NCI-H1930 (cell line): ENCODE data around the gene CDH26.

ENCODE experiments used
- DNase-seq, 2 experiments: peaks; one replicate each; lab custom pipeline; 2025; lab: John Stamatoyannopoulos, UW

Gene CDH26

DNA sequence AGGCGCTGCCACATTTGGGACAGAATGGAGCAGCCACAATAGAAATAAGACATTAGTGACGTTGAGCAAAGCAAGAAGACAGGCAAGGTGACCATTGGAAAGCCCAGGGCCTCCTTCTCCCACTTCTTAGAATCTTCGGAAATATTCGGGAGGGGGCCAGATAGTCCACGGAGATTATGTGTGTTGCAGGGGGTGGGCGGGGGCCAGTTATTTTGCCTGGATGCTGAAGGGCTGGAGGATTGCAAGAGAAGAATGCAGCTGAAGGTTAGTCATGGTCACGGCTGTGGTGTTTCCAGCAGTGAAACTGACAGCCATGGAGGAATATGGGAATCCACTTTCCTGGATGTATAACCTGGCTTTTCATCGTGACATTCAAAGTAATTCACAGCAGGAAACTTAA is 88.6 kb downstream of the CDH26 start:
- DNase-seq: no peak

DNA sequence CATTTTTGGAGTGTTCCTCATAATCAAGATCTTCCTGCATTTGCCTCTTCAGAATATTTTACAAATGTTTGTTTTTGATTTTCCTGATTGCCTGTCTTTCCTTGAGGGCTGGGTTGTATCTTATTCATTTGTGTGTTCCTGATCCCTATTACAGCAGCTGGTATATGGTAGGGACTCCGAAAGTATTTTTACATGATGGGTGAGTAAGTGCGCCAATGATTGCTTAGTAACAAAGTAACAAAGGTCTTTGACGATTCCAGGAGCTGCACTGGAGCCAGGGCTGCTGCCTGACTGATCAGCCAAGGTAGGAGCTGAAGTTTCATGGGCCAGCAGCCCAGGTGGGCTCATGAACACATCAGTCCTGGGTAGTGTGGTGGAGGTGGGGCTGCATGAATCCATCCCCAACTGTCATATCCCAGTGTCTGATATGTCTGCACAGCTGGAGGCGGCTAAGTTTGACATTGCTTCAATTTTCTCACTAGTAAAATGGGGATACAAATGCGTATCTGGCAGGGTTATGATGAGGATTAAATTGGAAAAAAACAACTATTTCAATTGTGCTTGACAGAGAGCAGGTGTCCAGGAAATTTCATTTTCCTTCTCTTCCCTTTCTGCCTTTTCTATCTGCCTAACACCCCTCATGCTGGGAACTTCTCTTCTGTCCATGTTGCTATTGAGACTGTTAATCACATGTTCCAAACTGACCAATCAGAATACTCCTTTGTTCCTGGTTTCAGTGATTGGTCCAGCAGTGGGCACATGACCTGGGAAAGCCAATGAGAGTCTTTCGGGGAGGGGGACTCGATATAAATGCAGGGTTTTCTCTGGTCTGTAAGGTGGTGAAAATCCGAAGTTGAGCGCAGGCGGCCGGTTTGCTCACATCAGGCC is 90.7 kb downstream of the CDH26 start:
- no peak for DNase-seq

DNA sequence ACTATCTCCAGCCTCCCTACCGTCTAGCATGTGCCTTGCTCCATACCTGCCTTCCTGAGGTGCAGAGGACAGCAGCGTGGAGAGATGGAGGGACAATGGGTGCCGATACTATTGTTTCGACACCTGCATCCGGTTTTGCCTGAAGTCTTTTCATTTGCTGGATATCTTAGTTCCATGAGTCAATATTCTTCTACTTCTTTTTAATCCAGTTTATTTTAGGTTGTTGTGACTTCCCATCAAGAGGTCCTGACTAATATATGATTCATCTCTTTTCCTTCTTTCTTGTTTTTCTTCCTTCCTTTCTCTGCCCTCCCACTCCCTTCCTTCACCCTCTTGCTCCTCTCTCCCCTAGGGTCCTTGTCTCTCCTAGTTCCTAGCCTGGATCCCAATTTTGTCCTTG is 91.4 kb downstream of the CDH26 start:
- DNase-seq: no peak

DNA sequence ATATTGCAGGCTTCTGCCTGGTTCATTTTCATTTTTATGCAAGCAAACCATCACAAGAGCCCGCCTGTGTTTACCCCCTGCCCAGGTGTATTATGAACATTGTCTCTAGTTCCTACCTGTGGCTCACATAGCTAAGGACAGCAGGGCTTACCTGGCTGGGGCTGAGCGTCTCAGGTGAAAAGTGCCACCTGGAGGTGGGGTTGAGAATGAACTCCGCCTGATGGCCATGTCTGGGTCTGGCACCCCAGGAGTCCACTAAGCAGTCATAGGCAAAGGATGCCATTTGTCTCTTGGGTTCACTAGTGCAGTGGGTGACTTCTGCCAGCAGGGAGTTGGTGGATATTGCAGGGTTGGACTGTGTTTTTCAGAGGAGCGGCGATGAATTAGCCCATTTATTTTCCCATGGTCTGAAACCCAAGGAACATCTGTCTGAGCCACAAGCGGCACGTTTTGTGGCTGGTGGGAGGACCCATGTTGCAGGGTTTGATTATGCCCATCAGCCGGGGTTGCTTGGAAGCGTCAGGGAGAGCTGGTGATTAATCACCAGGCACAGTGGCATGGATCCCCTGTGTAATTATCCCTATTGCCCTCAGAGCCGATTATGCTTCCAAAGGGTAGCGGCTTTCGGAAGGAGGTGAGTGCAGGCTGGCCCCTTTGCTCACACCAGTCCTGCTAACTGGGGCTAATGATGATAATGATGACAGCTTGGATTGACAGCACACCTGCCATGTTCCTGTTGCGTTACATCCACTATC is 92.1 kb downstream of the CDH26 start:
- peak in 1 of 2 experiments; percentile 21 for DNase-seq

DNA sequence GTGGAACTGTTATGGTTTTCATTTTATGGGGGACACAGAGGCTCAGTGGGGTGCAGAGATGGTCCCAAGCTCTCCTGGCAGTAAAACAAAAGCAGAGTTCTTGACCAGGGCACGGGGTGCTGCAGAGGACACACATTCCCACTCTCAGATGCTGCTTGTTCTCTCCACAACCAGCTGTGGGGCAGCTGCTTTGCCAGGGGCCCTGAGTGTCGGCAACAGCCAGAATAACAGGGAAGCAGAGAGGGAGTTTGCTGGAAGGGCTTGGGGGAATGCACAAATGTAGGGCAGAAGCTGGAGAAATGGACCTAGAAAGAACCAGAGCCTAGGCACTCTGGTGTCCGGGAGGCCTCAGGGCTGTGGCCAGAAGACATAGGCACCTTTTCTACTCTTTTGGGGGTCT is 93.7 kb downstream of the CDH26 start:
- DNase-seq: no peak

DNA sequence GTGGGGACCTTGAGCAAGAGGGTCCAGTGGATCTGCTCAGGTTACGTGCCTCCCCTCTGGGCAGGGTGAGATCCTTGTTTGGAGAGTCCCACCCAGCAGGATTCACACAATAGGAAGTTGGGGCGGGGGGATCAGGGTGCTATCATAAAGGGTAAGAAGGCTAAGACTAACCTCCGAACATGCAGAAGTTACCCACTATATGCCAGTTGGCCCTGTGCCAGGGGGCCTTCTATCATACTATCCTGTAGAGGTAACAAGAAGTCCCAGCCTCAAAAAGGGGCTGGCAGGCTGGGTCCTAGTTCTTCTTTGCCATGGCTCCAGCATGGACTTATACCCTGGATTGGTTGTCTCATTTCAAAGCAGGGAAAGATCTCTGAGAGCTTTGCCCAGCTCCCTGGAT is 94.1 kb downstream of the CDH26 start:
- DNase-seq: no peak

DNA sequence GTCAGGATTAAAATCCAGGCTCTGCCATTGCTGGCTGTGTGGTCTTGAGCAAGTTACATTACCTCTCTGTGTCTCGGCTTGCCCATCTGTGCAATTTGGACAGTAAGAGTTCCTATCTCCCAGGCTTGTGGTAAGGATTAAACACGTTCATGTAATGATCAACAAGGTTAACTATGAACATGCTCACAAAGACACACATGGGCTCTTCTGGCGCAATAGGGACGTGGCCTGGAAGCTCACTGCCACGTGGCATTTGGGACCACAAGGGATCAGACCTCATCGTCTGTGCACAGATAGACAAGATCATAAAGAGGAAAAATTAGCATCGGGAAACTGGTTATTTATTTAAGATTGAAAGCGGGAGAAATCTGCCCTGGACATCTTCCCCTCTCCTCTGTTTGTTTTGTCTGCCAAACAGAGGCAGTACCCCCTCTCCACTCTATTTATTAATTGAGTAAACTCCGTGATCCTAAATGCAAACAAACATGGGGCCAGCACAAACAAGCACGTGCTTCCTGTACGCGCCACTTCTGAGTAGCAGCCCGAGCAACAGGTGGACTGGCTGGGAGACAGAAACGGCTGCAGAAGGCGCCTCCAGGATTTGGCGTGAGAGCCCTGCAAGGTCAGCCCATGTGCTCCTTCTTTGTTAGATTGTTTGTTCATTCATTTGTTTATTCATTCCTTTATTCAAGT is 95.0 kb downstream of the CDH26 start:
- DNase-seq: no peak

DNA sequence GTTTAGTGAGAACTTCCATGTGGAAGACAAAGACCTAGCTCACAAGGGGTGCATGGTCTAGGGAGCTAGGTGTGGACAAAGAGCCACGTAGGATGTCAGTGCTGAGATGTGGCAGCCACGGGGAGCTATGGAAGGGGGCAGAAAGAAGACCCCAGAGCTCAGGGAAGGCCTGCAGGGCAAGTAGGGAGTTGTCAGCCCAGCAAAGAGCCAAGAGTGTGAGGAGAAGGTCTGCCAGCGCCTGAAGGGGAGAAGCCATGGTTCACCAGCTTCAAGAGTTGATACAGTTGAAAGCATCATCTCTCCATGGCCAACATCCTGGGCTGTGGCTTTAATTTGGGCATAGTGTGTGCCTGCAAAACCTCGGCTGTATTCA is 95.6 kb downstream of the CDH26 start:
- no peak for DNase-seq

DNA sequence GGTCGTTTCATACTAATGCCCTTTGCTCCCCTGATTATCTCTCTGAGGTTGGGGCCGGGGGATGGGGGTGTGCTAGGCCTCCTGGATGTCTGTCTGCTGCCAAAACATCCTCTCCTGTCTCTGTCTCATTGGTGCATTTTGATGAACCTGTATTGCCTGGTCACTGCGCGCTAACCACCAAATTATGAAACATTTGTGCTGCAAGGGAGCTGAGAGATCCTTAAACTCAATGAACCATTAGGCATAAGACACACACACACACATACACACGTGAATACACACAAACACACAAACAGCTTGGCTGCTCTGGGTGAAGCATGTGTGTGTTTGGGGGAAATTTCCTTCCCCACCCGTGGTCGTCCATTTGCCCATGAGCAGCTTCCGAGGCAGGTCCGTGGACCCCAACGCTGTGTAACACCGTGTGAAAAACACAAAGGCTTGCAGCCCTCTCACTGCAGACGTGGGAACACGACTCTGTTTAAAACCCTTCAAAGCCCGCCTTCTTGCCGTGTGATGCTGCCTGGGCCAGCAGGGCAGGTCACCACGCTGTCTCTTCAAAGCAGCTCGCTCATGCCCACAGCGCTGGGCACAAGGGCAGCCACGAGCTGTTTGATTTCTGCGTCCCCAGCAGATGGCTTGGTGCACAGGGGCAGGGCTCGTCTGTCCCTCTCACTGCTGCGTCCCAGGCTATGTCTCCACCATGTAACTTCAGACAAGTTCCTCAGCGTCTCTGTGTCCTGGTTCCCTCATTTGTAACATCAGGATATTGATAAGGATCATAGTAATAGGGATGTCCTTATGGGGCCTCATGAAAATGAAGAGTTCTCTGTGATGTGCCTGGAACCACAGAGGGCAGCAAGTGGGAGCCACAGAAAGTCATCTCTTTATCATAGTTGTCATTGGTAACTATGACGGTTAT is 96.8 kb downstream of the CDH26 start:
- no peak for DNase-seq

DNA sequence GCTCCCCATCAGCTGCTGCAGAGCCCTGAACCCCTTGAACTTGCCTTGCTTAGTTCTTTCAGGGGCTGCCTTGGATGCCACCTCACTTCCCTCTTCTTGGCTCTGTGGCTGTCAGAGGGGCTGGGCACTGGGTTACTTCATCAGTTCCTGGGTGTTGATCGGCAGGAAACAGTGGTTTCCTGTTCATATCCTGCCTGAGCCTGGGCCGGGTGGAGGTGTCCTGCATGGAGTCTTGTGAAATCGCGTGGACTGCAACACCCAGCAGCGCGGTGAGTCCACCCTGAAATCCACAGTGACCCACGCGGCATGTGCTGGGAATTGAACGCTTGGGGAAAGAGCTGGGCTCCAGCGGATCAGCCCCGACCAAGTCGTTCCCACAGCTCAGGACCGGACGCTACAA is 97.5 kb downstream of the CDH26 start:
- no peak for DNase-seq

DNA sequence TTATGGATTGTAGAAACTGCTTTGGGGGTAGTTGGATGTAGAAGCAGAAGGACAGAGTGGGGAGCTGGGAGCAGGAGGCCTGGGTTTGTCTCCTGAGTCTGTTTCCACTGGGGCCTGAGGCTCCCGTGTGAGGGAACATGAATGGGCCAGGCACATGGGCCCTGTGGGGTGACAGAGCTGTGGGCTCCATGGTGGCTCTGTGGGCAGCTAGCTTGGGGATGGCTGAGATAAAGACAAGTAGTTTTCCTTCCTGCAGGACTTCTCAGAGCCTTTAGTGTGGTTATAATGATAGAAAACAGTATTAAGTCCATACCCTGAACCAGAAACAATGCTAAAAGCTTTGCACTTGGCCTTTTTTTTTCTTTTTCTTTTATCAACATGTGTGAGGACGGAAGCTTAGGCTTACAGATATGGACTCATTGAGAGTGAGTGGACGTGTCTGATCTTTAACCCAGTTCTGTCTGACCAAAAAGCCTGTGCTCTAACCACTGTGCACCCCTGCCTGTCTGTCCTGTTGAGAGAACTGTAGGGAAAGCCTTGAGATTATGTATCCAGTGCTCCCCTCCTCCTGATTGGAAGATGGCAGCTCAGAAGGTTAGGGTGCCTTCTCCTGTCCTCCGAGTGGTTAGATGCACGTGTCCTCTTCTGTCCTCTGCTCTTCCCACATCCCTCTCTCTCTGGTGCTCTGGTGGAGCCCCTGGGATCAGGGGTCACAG is 98.3 kb downstream of the CDH26 start:
- no peak for DNase-seq

DNA sequence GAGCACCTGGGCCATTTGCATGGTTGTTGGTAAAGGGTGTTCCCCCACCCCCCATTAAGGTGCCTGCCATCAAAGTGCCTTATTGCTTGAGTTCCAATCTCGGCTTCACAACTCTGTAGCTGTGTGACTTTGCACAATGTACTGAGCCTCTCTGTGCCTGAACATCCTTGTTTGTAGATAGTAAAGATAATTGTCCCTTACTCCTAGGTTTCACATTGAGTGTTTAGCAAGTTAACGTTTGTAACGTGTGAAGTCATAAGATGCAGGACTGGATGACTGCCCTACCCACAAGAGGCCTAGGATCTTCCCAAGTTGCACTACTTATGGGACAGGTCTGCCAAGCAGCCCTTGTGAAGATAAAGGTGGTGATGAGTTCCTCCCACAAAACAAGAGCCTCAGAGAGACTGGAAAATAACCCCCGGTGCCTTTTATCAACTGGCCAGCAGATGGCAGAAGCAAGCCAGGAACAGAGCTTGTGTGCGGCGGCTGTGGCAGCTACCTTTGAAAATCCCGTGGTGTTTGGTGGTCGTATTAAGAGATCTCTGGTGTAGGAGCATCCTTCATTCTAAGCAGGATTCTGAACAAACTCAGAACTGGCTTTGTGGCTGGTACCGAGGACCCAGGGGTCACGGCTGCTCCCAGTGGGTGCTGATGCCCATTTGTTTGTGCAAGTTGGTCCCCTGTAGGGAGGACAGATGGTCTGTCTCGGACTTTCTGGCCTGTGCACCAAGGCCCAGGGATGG is 99.1 kb downstream of the CDH26 start:
- DNase-seq: peak; percentile 53 to 54

DNA sequence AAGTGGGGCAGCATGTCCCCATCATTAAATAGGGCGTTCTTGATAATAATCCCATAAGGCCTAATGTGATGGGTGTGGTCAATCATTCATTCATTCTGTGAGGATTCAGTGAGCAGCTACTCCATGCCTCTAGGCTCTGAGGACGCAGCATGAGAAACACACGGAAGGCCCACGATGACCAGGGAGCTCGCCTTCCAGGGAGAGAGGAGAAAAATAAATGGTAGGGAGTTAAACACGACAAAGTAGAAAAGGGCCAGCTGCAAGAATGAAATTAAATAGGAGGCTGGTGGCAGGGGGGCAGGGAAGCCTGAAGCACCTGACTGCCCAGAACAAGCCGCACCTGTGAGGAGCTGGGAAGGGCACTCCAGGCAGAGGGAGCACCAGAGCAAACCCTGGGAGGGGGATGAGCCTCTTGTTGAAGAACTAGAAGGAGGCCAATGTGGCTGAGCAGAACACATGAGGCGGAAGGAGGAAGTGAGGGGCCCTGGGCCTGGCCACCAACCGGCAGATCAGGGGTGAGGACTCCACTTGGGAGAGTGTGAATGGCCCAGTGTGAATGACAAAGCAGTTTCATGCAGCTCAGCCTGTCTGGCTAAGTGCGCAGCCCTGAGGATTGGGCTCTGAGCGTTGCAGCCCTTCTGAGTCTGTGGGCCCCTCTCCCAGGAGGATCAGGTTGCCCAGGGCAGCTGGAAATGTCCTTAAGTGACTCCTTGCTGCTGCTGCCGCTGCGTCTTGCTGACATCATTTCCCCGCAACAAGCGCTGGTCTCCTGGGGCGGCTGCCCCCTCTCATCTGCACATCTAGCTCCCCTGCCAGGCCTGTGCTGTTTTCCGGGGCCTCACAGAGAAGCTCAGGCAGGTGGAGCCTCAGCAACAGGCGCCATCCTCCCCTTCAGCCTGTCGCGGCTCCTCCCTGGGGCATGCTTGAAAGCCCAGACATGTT is 99.9 kb downstream of the CDH26 start:
- no peak for DNase-seq

DNA sequence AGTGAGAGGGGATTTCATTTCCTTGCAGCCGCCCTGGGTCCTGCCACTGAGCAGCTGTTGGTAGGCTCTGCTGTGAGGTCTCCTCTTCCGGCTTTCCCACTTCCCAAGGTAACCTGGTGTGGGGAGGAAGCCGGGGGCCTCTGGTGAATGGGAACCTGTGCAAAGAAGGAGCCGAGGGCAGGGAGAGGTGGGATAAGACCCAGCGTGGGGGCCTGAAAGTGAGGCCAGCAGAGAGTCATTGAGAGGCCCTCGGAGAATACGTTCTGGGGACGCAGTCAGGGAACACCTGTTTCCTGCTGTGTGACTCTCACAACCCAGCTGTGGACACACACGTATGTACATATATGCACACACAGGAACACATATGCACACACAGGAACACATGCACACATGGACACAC is 100.7 kb downstream of the CDH26 start:
- DNase-seq: no peak

DNA sequence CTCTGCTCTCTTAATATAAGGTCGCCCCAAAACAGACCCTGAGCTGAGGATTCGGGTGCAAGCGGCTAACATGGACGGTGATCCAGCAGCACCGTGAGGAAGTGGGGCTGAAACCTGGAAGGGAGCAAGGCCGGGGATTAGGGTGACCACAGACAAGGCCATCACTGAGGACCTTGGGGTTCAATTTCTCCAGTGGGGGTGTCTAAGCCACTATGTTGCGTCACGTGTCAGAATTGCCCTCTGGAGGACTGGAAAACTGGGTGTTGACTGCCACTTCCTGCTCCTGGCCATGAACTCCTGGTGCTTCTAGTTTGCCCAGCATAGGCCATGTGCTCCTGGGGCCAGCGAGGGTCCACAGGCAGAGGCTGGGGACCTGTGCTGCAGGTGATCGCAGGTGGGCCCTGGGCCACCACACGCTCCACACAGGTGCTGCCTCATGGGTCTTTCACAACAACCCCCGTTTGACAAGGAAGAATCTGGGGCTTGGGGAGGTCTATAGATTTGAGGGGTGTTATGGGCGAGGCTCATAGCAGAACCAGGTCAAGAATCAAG is 101.9 kb downstream of the CDH26 start:
- no peak for DNase-seq

DNA sequence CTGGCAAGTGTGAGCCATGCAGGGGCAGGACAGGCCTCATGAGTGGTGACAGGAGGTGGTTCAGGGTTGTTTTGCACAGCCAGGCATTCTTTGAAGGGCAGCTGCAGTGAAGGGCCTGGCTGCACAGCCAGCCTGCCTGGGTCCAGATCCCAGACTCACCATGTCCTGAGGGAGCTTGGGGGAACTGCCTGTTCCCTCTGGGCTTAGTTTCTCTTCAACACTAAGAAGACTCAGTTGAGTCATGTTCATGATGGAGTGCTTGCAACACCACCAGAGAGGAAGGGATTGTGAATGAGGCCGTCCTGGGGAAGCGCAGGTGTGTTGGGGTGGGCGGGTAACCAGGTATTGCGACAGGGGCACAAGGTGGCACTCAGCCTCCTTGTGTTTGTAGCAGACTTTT is 102.4 kb downstream of the CDH26 start:
- no peak for DNase-seq

DNA sequence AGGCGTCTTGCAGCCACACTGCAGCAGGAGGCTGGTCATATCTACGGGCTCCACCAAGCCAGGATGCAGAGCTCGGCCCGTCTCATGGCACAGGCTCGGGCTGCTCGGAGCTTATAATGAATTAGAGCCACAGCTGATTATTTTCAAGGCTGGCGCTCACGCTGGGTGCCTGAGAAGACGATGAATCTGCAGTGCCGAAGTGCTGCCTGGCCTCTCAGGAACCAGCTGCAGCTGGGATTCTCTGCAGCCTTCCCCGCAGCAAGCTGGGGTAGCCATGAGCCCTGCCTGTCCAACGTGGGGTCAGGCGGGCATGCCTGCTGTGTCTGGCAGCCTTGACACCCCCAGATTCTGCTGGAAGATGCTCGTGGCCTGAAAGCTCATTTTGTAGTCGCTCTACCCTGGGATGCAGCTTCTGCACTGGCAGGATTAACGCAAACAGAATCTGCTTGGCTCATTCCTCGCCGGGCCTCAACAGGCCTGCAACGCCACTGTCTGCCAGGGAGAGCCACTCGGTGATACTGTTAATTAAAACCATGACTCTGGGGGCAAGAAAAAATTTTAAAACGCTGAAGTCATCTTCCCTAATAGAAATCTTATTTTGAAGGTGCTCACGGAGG is 104.3 kb downstream of the CDH26 start:
- no peak for DNase-seq

DNA sequence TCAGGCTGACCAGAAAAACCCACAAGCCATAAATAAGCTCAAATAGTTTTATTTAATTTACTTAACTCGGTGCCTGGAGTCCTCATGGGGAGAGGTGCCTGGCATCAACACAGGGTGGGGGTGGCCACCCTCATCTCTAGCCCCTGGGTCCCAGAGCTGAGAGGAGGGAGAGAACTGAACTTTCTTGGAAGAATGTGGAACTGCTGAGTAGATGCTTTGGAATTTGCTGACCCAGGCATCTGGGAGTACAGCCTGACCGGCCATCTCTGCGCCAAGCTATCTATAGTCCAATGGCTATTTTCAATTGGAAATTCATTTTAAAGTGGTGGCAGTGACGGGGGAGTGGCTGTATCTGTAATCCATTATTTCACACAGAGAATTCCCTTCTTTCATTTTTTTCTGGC is 104.8 kb downstream of the CDH26 start:
- DNase-seq: no peak
